Measurements from ENCODE around the gene ZFP36L2.

The ZFP36L2 gene

GRCh38 chr2:43223521-43224001 is 2.8 kb downstream of the ZFP36L2 start:
- DNase-seq (ENCODE audit: low read depth), result no peak

- no peak for DNase-seq (ENCODE audit: low read depth)
Measured at GRCh38 chr2:43222475-43223309, 3.7 kb downstream of the ZFP36L2 start.

DNA sequence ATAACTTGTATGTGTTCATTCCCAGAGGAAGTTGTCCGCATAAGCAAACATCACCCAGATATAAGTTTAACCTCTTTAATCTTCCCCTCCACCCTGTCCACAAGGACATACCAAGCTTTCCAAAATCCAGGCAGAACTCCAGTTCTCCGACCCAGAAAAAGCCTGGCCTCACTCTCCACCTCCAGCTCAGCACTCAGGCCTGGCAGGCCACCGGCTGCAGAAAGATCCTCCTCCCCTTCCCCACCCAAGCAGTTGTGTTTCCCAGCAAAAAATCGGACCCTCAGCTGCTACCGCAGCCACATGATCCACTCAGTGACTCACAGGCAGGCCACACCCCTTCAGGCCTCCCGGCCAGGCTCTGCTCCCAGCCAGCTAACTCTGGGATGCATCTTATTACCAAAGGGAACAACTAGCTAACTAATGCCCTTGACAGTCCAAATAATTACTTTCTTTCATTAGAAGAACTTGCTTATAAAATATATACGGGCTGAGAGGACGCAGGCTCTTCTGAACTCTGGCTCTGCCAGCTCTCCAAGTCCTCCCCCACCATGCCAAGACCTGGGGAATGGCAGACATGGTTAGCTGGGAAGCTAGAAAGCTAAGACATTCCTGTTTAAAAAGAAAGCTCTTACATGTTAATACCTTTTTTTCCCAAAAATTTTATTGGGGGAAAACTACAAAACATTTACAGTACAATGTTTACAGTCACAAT is 4.5 kb downstream of the ZFP36L2 start:
- peak; percentile 25 for DNase-seq (ENCODE audit: low read depth)

GRCh38 chr2:43221124-43221762 is 5.2 kb downstream of the ZFP36L2 start:
- no peak for DNase-seq (ENCODE audit: low read depth)

GRCh38 chr2:43220760-43221123 is 5.7 kb downstream of the ZFP36L2 start:
- no peak for DNase-seq (ENCODE audit: low read depth)

- no peak for DNase-seq (ENCODE audit: low read depth)
Measured at GRCh38 chr2:43220229-43220751, 6.1 kb downstream of the ZFP36L2 start.

GRCh38 chr2:43219383-43220228 is 6.8 kb downstream of the ZFP36L2 start:
- DNase-seq (ENCODE audit: low read depth), result peak; percentile 47

DNA sequence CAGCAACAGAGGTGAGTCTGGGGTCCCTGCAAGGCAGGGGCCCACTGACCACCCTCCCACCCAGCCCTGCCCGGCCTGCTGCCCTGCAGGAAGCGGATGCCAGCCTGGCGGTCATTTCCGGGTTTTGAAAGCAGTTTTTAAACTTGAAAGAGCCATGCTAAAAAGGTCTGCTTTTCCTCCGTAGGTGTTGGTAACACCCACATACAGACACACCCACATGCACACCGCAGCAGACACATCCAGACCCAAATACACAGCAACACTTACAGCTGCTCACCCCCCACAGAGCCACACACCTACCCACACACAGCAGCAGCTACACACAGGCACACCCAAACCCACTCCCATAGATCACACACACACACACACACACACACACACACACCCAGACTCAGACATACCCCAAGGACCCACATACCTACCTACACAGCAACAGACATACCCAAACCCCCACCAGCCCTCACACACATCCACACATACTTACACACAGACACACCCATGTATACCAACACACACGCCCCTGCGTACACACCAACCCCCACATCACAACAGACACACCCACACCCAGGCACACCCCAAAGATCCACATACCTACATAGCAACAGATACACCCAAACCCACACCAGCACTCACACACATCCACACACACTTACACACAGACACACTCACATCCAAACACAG is 7.6 kb downstream of the ZFP36L2 start:
- no peak for DNase-seq (ENCODE audit: low read depth)

- DNase-seq (ENCODE audit: low read depth), result no peak
Measured at GRCh38 chr2:43218155-43218701, 8.2 kb downstream of the ZFP36L2 start.

DNA sequence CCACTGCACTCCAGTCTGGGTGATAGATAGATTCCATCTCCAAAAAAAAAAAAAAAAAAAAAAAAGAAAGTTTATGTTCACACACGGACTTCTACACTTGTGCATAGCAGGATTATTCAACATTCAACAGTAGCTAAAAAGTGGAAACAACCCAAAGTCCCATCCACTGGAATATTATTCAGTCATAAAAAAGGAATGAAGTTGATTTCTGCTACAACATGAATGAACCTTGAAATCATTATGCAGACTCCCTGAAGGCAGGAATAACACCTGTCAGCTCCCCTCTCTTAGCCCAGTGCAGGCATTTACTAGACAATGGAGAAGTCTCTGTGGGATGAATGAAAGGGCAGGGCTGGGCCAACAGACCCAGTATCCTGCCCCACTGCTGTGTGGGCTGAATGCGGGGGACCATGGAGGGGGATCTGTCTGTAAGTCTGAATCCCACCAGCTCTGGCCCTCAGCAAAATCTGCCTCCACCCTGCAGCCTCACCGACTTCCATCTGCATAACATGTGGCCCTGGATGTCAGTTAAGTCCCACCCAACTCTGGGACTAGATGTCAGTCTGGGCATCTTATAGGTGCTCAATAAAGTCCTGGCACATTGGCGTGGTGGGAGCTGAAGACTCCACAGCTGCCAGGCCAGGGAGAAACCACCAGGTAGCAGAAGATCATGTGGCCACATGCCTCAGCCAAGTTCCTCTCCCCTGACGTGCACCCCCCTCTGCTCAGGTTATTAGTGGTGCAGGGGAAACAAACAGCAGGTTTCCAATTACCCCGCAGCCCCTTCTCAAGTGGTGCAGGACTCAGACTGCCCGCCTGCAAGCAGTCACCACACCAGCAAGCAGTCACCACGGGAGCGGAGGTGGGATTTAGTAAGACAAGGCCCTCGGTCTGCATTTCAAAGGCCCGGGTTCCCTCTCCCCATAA is 8.9 kb downstream of the ZFP36L2 start:
- no peak for DNase-seq (ENCODE audit: low read depth)

- no peak for DNase-seq (ENCODE audit: low read depth)
Measured at GRCh38 chr2:43216629-43217028, 9.8 kb downstream of the ZFP36L2 start.

DNA sequence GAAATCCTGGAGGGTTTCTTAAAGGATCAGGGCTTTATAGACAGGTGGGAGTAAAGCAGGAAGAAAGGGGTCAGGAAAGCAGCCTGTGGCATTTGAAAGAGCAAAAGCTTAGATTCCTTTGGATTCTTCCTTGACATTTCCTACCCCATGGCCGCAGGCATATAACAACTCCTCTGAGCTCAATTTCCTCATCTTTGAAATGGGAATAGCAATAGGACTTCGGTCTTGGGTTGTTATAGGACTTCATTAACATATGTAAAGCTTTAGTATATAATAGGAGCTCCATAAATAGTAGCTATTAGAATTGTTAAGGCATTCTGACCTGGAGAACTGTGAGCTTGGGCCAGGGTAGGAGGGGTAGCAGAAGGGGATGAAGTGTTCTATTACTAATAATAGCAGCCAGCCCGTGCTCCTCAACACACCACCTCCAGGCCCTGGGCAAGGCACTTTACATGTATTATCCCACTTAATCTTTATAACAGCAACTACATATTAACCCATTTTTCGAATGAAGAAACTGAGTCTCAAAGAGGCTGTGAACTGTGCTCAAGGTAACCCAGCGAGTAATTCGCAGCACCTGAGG is 10.6 kb downstream of the ZFP36L2 start:
- no peak for DNase-seq (ENCODE audit: low read depth)

DNA sequence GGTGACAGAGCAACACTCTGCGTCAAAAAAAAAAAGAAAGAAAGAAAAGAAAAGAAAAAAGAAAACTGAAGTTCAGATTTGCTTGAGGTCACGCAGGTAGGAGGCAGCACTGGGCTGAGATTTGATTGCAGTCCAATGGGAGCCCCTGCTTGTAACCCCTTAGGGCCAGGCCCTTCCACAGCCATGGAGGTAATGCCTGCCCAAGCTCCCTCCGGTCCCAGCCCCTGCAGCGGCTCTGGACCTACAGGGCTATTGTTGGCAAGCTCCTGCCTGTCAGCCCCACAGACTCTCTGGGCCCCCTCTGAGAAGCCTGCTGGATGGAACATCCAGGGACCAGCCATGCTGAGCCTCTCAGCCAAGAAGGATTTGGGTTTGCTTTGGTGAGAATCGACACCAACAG is 12.2 kb downstream of the ZFP36L2 start:
- no peak for DNase-seq (ENCODE audit: low read depth)

DNA sequence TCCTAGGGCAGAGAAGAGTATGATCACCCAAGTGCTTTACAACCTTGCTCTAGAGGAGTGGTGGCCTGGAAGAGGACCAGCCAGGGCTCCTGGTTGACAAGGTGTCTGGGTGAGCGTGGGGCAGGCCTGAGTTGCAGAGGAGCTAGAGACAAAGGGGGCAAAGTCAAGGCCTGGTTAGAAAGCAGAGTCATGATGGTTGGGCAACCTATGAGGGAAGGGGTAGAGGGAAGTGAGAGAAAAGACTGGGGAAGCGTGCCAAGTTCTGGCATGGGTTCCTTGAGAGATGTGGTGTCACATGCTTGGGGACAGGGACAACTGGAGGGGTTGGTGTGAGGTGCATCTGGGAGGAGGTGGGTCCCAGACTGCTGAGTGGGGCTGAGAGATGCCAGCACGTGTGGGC is 13.5 kb downstream of the ZFP36L2 start:
- no peak for DNase-seq (ENCODE audit: low read depth)

DNA sequence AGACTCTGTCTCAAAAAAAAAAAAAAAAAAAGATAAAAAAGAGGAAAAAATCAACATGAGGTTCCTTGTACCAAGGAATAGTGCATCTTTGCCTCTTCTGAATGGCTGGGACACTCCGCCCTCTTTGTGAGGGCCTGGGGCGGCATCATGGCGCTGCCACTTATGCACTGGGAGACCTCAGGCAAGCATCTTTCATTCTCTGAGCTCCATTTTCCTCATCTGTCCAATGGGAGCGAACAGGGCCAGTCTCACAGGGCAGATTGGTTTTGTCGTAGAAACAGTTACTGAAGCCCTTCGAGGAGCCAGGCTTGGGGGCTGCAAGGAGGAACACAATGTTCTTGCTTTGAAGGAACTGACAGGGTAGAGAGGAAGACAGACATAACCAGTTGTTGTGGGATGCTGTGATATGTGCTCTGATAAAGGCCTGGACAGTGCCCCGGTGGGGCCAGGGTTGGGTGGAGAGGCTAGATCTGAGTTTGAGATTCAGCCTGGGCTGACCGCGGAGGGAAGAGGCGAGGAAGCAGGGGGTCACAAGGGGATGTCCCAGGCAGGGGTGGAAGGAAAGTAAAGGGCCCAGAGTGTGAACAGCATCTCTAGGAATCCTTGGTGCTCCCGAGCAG is 14.1 kb downstream of the ZFP36L2 start:
- DNase-seq (ENCODE audit: low read depth), result no peak

DNA sequence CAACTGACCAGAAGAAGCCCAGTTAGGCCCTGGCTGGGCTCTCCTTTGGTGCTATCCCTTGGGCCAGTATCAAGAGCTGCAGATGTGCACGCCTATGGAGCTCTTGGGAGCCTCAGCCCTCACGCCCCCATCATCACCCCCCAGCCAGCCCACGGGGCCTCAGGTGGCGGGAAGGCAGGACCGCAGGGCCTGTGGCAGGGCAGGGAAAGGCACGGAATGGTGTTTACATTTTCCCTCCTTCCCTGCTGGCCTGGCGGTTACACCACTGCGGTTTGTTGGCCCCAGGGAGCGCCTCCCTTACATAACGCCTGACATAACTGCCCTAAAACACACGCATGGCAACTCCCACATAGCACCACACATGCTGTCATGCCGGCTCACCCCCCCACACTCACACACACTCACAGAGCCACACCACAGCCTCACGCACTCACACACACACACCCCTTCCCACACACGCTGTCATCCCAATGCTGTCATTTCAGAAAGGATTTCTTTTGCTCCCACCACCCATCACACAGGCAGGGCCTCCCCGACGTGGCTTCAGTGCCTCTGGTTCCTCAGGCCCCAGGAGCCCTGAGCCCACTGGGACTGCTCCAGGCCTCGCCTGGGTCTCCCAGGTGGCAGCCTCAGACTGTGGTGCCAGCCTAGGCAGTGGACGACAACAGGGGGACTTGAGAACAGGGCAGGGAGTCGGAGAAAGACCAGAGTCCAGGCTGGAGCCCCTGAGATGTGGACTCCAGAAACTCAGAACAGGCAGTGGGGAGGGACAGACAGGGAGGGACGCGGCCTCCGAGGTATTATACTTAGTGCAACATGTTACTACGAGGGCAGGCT is 15.7 kb downstream of the ZFP36L2 start:
- no peak for DNase-seq (ENCODE audit: low read depth)

GRCh38 chr2:43210125-43210466 is 16.3 kb downstream of the ZFP36L2 start:
- no peak for DNase-seq (ENCODE audit: low read depth)

GRCh38 chr2:43209204-43209717 is 17.1 kb downstream of the ZFP36L2 start:
- DNase-seq (ENCODE audit: low read depth), result no peak
